AG04449 (cell line): ENCODE data around the gene CSN2.

Experiments
- CTCF ChIA-PET: fragments of 350-600 bp; formaldehyde crosslinking; extraction: SDS; loops from one replicate; lab custom pipeline; 2021; ENCODE audit warnings: antibody characterized with exemption; lab: Yijun Ruan, JAX
- POLR2A ChIA-PET: fragments of 400-600, 350-600 bp; formaldehyde crosslinking; extraction: SDS; loops from one replicate; lab custom pipeline; 2020; ENCODE audit warnings: antibody characterized with exemption, inconsistent platforms; lab: Yijun Ruan, JAX
- DNase-seq: peaks from one replicate; pipeline ENCODE4 v3.0.0-alpha.2; 2010; ENCODE audit warnings: low read depth, low spot score
- H3K4me3 ChIP-seq: 2 replicates; pipeline ENCODE4 v1.5.1; 2011; ENCODE audit warnings: low read depth, mild to moderate bottlenecking, control low read depth, low read length
- TF ChIP-seq, protein P1 (sequence below): IDR thresholded peaks from one replicate; pipeline ENCODE4 v1.5.1; 2011; ENCODE audit warnings: mild to moderate bottlenecking, moderate library complexity, low read length, control low read depth, inconsistent platforms; ENCODE audit not compliant: insufficient read depth; ENCODE audit errors: missing control alignments

The CSN2 gene

DNA sequence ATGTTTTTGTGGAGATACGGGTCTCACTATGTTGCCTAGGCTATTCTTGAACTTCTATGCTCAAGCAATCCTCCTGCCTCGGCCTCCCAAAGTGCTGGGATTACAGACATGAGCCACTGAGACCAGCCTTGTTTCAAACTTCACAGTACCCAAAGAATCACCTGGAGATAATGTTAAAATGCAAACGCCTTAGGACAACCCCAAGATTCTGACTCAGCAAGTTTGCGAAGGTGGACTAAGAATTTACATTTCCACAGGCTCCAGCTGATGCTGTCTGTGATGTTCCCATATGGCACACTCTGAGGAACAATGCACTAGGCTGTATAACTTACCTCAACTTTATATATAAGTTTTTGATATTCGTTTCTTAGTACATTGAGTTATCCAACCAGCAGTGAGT, 29.3 kb upstream of the CSN2 start:
- DNase-seq = no peak
- ChIA-PET POLR2A (no interaction called here), CTCF (no interaction called here)
- H3K4me3 ChIP-seq = no peak overlapping the region
- TF ChIP-seq, protein P1, sequence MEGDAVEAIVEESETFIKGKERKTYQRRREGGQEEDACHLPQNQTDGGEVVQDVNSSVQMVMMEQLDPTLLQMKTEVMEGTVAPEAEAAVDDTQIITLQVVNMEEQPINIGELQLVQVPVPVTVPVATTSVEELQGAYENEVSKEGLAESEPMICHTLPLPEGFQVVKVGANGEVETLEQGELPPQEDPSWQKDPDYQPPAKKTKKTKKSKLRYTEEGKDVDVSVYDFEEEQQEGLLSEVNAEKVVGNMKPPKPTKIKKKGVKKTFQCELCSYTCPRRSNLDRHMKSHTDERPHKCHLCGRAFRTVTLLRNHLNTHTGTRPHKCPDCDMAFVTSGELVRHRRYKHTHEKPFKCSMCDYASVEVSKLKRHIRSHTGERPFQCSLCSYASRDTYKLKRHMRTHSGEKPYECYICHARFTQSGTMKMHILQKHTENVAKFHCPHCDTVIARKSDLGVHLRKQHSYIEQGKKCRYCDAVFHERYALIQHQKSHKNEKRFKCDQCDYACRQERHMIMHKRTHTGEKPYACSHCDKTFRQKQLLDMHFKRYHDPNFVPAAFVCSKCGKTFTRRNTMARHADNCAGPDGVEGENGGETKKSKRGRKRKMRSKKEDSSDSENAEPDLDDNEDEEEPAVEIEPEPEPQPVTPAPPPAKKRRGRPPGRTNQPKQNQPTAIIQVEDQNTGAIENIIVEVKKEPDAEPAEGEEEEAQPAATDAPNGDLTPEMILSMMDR = no peak

- H3K4me3 ChIP-seq = no peak overlapping the region
- DNase-seq = no peak
- ChIA-PET CTCF (no interaction called here), POLR2A (no interaction called here)
- TF ChIP-seq, protein P1 = no peak
Measured at GRCh38 chr4:69991016-69991415, 25.5 kb upstream of the CSN2 start.

GRCh38 chr4:69986663-69987062, 21.1 kb upstream of the CSN2 start:
- CTCF ChIA-PET = no interaction called here
- POLR2A ChIA-PET = no interaction called here
- DNase-seq = no peak
- no peak overlapping the region for H3K4me3 ChIP-seq
- TF ChIP-seq, protein P1 = no peak

GRCh38 chr4:69984030-69984443, 18.5 kb upstream of the CSN2 start:
- TF ChIP-seq, protein P1 = no peak
- no peak overlapping the region for H3K4me3 ChIP-seq
- DNase-seq = no peak
- CTCF ChIA-PET = no interaction called here
- POLR2A ChIA-PET = no interaction called here

GRCh38 chr4:69977582-69977981, 12.1 kb upstream of the CSN2 start:
- H3K4me3 ChIP-seq = no peak overlapping the region
- no peak for DNase-seq
- POLR2A ChIA-PET = no interaction called here
- CTCF ChIA-PET = no interaction called here
- TF ChIP-seq, protein P1 = no peak

- DNase-seq = no peak
- CTCF ChIA-PET = no interaction called here
- no peak overlapping the region for H3K4me3 ChIP-seq
- POLR2A ChIA-PET = no interaction called here
- TF ChIP-seq, protein P1 = no peak
Measured at GRCh38 chr4:69974631-69975030, 9.1 kb upstream of the CSN2 start.

- TF ChIP-seq, protein P1 = no peak
- no peak overlapping the region for H3K4me3 ChIP-seq
- CTCF ChIA-PET = no interaction called here
- DNase-seq = no peak
- POLR2A ChIA-PET = no interaction called here
Measured at GRCh38 chr4:69970071-69970470, 4.5 kb upstream of the CSN2 start.
